RWPE1 (cell line): ENCODE results near the gene PTBP3.

ENCODE experiments used
- CTCF ChIA-PET: fragments of 350-600 bp; sonication (Branson Sonifier 250); formaldehyde crosslinking; extraction: SDS; loops from one replicate; lab custom pipeline; 2021; lab: Yijun Ruan, JAX
- POLR2A ChIA-PET: fragments of 400-600 bp; formaldehyde crosslinking; extraction: SDS; loops from one replicate; lab custom pipeline; 2020; ENCODE audit warnings: antibody characterized with exemption; ENCODE audit not compliant: low non-redundant PET; lab: Yijun Ruan, JAX
- DNase-seq: peaks from one replicate; pipeline ENCODE4 v3.0.0; 2012; ENCODE audit warnings: low spot score
- H3K27ac ChIP-seq: fragments of 450-650 bp; 2 replicates; pipeline ENCODE4 v1.5.1; 2017
- CTCF ChIP-seq: fragments of 450-650 bp; conservative IDR thresholded peaks from 2 replicates; pipeline ENCODE4 v1.5.1; 2017; ENCODE audit warnings: low read depth, mild to moderate bottlenecking

Gene PTBP3

DNA sequence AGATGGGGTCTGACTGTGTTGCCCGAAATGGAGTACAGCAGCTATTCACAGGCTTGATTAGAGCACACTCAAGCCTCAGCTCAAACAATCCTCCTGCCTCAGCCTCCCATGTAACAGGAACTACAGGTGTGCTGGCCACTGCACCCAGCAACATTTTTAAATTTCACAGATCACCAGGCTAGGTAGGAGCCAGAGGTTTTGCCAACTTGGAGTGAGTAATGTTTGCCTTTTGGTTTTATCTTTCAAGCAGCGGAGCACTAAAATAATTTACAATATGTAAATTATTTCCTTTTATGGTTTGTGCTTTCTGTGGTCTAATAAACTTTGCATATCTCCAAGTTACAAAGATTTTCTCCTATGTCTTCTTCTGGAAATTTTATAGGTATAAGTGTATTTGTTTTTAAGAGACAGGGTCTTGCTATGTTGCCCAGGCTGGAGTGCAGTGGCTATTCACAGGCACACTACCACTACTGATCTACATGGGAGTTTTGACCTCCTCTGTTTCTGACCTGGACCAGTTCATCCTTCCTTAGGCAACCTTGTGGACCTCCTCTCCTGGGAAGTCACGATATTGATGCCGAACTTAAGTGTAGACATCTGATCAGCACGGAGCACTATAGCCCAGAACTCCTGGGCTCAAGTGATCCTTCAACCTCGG is 91.1 kb downstream of the PTBP3 start:
- CTCF ChIA-PET, result interaction anchor here (0.6 kb wide), 1 partner anchor 90 kb away, joined by 3 read pairs; no protein-coding TSS in a partner anchor
- TF ChIP-seq CTCF, result no peak
- no peak overlapping the region for H3K27ac ChIP-seq
- POLR2A ChIA-PET, result no interaction called here
- no peak for DNase-seq

DNA sequence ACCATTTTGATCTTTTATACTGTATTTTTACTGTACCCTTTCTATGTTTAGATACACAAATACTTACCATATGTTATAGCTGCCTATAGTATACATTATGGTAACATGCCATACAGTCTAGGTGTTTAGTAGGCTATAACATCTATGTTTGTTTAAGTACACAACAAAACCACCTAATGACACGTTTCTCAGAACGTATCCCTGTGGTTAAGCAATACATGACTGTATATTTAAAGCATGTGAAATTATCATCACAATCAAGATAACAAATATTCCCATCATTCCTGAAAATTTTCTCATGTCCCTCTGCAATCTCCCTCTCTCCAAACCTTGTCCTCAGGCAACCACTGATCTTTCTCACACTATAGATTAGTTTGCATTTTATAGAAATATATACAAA is 91.9 kb downstream of the PTBP3 start:
- no peak for TF ChIP-seq CTCF
- no peak for DNase-seq
- POLR2A ChIA-PET, result no interaction called here

GRCh38 chr9:112239708-112240107 is 93.7 kb downstream of the PTBP3 start:
- no peak for DNase-seq
- no peak for TF ChIP-seq CTCF
- POLR2A ChIA-PET, result no interaction called here
- no peak overlapping the region for H3K27ac ChIP-seq
- CTCF ChIA-PET, result no interaction called here

More for the DNA sequence above, 91.9 kb downstream of the PTBP3 start:
- no peak overlapping the region for H3K27ac ChIP-seq
- CTCF ChIA-PET, result interaction anchor here (0.6 to 1.1 kb wide), 3 partner anchors 89 to 128 kb away, joined by 3 read pairs; no protein-coding TSS in a partner anchor

GRCh38 chr9:112239284-112239683 is 94.1 kb downstream of the PTBP3 start:
- no peak for DNase-seq
- POLR2A ChIA-PET, result no interaction called here
- no peak for TF ChIP-seq CTCF
- CTCF ChIA-PET, result interaction anchor here (0.7 kb wide), 1 partner anchor 113 kb away, joined by 3 read pairs; no protein-coding TSS in a partner anchor
- H3K27ac ChIP-seq, result no peak overlapping the region

- no peak overlapping the region for H3K27ac ChIP-seq
- TF ChIP-seq CTCF, result no peak
- POLR2A ChIA-PET, result no interaction called here
- CTCF ChIA-PET, result interaction anchor here (0.6 to 1.0 kb wide), 2 partner anchors 122 to 227 kb away, joined by 3 to 4 read pairs; no protein-coding TSS in a partner anchor
- no peak for DNase-seq
Observed at GRCh38 chr9:112234779-112235178, 98.6 kb downstream of the PTBP3 start.

DNA sequence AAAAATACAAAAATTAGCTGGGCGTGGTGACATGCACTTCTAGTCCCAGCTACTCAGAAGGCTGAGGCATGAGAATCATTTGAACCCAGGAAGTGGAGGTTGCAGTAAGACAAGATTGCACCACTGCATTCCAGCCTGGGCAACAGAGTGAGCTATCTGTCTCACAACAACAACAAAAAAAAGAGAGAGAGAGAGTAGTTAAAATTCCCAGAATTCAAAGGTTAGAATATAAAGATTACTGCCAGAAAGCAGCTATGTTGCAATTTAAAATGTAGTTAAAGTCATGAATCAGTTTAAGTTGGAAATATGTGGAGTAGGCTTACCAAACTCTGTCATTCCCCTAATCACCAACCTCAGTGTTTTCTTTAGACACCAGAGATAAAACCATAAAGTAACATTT is 99.7 kb downstream of the PTBP3 start:
- POLR2A ChIA-PET, result no interaction called here
- DNase-seq, result no peak
- CTCF ChIA-PET, result interaction anchor here (0.6 to 1.0 kb wide), 3 partner anchors 14 to 121 kb away, joined by 4 to 6 read pairs (median 4); partner anchors contain the start of gene PTBP3
- TF ChIP-seq CTCF, result no peak
- H3K27ac ChIP-seq, result peak overlapping the region; percentile 41; the same call in 1 of the 2 replicates
